ENCODE measurements around the gene DDX10.
"Not testable (repeated sequence)": the region's sequence is repeated elsewhere in the genome, so short reads cannot be mapped to it uniquely, and the experiment has no call there.

The DDX10 gene

GRCh38 chr11:108724974-108725689 is 60.3 kb downstream of the DDX10 start:
- DNase-seq = no peak

GRCh38 chr11:108726077-108726800 is 61.4 kb downstream of the DDX10 start:
- DNase-seq = peak; percentile 16

GRCh38 chr11:108727665-108728064 is 62.8 kb downstream of the DDX10 start:
- peak; percentile 65 for DNase-seq

- no peak for DNase-seq
Observed at GRCh38 chr11:108729227-108729871, 64.5 kb downstream of the DDX10 start.

- DNase-seq = no peak
Observed at GRCh38 chr11:108732395-108732794, 67.5 kb downstream of the DDX10 start.

GRCh38 chr11:108733479-108734116 is 68.7 kb downstream of the DDX10 start:
- peak; percentile 89 for DNase-seq

GRCh38 chr11:108734283-108734682 is 69.4 kb downstream of the DDX10 start:
- no peak for DNase-seq

GRCh38 chr11:108734956-108735559 is 70.2 kb downstream of the DDX10 start:
- DNase-seq = peak; percentile 43

- DNase-seq = not testable (repeated sequence)
Observed at GRCh38 chr11:108740132-108740531, 75.3 kb downstream of the DDX10 start.

- no peak for DNase-seq
Observed at GRCh38 chr11:108743851-108744250, 79.0 kb downstream of the DDX10 start.

GRCh38 chr11:108748968-108749367 is 84.1 kb downstream of the DDX10 start:
- no peak for DNase-seq

- no peak for DNase-seq
Observed at GRCh38 chr11:108751444-108751843, 86.6 kb downstream of the DDX10 start.

GRCh38 chr11:108752297-108752751 is 87.5 kb downstream of the DDX10 start:
- peak; percentile 40 for DNase-seq

GRCh38 chr11:108754901-108755625 is 90.2 kb downstream of the DDX10 start:
- DNase-seq = peak; percentile 1

- DNase-seq = no peak
Observed at GRCh38 chr11:108757630-108758029, 92.8 kb downstream of the DDX10 start.

GRCh38 chr11:108758458-108758857 is 93.6 kb downstream of the DDX10 start:
- DNase-seq = no peak

- no peak for DNase-seq
Observed at GRCh38 chr11:108766596-108767173, 101.8 kb downstream of the DDX10 start.

- no peak for DNase-seq
Observed at GRCh38 chr11:108768370-108768769, 103.5 kb downstream of the DDX10 start.

- DNase-seq = no peak
Observed at GRCh38 chr11:108768964-108769363, 104.1 kb downstream of the DDX10 start.

- no peak for DNase-seq
Observed at GRCh38 chr11:108774037-108774730, 109.3 kb downstream of the DDX10 start.

- DNase-seq = no peak
Observed at GRCh38 chr11:108775324-108775723, 110.5 kb downstream of the DDX10 start.

Data from activated CD4-positive, alpha-beta T cell treated with anti-CD3 and anti-CD28 coated beads, Interleukin-10, Interleukin-2, amounts not matched to agents 100 ng/mL and 50 ng/mL, durations not matched to agents 16 hours and 8 hours (primary cell).